GM23248 (cell line): ENCODE measurements around the gene LIFR.

Source experiments
- EZH2 ChIP-seq: fragments of 200-600 bp; sonication (generic); IDR thresholded peaks from 2 replicates; pipeline ENCODE4 v1.6.1; 2018; ENCODE audit warnings: antibody characterized with exemption, mild to moderate bottlenecking; ENCODE audit not compliant: insufficient read depth, poor library complexity, severe bottlenecking
- EZH2phosphoT487 ChIP-seq: fragments of 200-600 bp; sonication (generic); IDR thresholded peaks from 2 replicates; pipeline ENCODE4 v1.6.1; 2018; ENCODE audit warnings: antibody characterized with exemption, moderate library complexity, mild to moderate bottlenecking, low read depth; ENCODE audit not compliant: insufficient read depth

GRCh38 chr5:38596981-38597380, 40.5 kb upstream of the LIFR start:
- no peak for TF ChIP-seq EZH2phosphoT487
- TF ChIP-seq EZH2 = no peak
